ENCODE results near the gene DGKD.

- TF ChIP-seq CTCF (IDR thresholded peaks at IDR 0.05; ENCODE audit: borderline replicate concordance, extremely low read depth, low read length, poor library complexity, severe bottlenecking) (no peak), EZH2 (IDR thresholded peaks at IDR 0.05; ENCODE audit: borderline replicate concordance, low read depth, low read length, severe bottlenecking) (no peak)
Measured at GRCh38 chr2:233456111-233456510, 101.8 kb downstream of the DGKD start.
